CD8-positive, alpha-beta memory T cell (primary cell): ENCODE results near the gene PSMA4. TPM values are rescaled to one million over a fixed set of nuclear protein-coding genes. Genes with fewer than 3 reads are reported as not detected.

Source experiments
- CTCF ChIA-PET: fragments of 350-600 bp; sonication (Branson Sonifier 250); formaldehyde crosslinking; loops from one replicate; lab custom pipeline; 2021; ENCODE audit warnings: antibody characterized with exemption; lab: Charles Lee
- POLR2A ChIA-PET: fragments of 350-600 bp; sonication (Branson Sonifier 250); formaldehyde crosslinking; loops from one replicate; lab custom pipeline; 2021; ENCODE audit warnings: antibody characterized with exemption; lab: Charles Lee
- DNase-seq, 5 donors: peaks; one replicate each; pipeline versions ENCODE4 v3.0.0 to v3.0.0-alpha.2; 2020 to 2022; ENCODE audit warnings: mixed read lengths in 1 of 5
- H3K27ac ChIP-seq: one replicate; pipeline ENCODE4 v1.7.0; 2013; ENCODE audit warnings: low read depth, mild to moderate bottlenecking, low read length, moderate library complexity
- H3K27me3 ChIP-seq: 2 replicates; pipeline ENCODE4 v1.7.0; 2013; ENCODE audit warnings: low read length, mild to moderate bottlenecking; ENCODE audit not compliant: insufficient read depth, poor library complexity, severe bottlenecking
- H3K36me3 ChIP-seq: 2 replicates; pipeline ENCODE4 v1.7.0; 2013; ENCODE audit warnings: mild to moderate bottlenecking, low read length, moderate library complexity; ENCODE audit not compliant: insufficient read depth
- H3K4me1 ChIP-seq: 2 replicates; pipeline ENCODE4 v1.7.0; 2013; ENCODE audit warnings: mild to moderate bottlenecking, low read length, moderate library complexity; ENCODE audit not compliant: insufficient read depth
- H3K4me3 ChIP-seq: 2 replicates; pipeline ENCODE4 v1.7.0; 2013; ENCODE audit warnings: mild to moderate bottlenecking, low read length
- H3K9me3 ChIP-seq: 2 replicates; pipeline ENCODE4 v1.7.0; 2013; ENCODE audit warnings: mild to moderate bottlenecking, low read length
- H3K27ac Mint-ChIP-seq, 8 donors: one replicate each; pipeline ENCODE4 v1.8.0; 2020 to 2021; ENCODE audit warnings: mixed read lengths in 8 of 8, mild to moderate bottlenecking in 6 of 8, inconsistent platforms in 3 of 8, moderate library complexity in 3 of 8
- H3K27me3 Mint-ChIP-seq, 2 donors: one replicate each; pipeline ENCODE4 v1.8.0; 2020 to 2021; ENCODE audit warnings: mixed read lengths in 2 of 2, mild to moderate bottlenecking in 1 of 2, moderate library complexity in 1 of 2
- H3K36me3 Mint-ChIP-seq, 3 donors: one replicate each; pipeline ENCODE4 v1.8.0; 2020 to 2021; ENCODE audit warnings: mixed read lengths in 3 of 3, inconsistent platforms in 1 of 3, mild to moderate bottlenecking in 1 of 3
- H3K4me1 Mint-ChIP-seq, 3 donors: one replicate each; pipeline ENCODE4 v1.8.0; 2020 to 2021; ENCODE audit warnings: mixed read lengths in 3 of 3, inconsistent platforms in 1 of 3, mild to moderate bottlenecking in 1 of 3
- H3K4me3 Mint-ChIP-seq, 7 donors: one replicate each; pipeline ENCODE4 v1.8.0; 2020 to 2021; ENCODE audit warnings: mixed read lengths in 7 of 7, mild to moderate bottlenecking in 6 of 7, moderate library complexity in 4 of 7, inconsistent platforms in 2 of 7
- H3K9me3 Mint-ChIP-seq, 5 donors: one replicate each; pipeline ENCODE4 v1.8.0; 2020 to 2022; ENCODE audit warnings: mixed read lengths in 5 of 5, mild to moderate bottlenecking in 3 of 5, moderate library complexity in 2 of 5, inconsistent platforms in 1 of 5
- polyA plus RNA-seq: library from polyadenylated mRNA; unstranded; fragments of 300-500 nt; fragmentation: Illumina TruSeq; gene quantifications from one replicate; pipeline ENCODE4 v1.2.3, GENCODE V29; 2021
- total RNA-seq, 2 experiments: library from RNA; stranded (reverse); gene quantifications; one replicate each; pipeline ENCODE4 v1.2.3, GENCODE V29; 2021

The PSMA4 gene
- total and polyA plus RNA-seq, 3 experiments from 2014 or later, result 228 to 239 (median 232) TPM

- Histone ChIP-seq H3K27ac (no peak overlapping the region), H3K36me3 (no peaks in the 10 kb centered on the region), H3K27me3 (no peaks in the 10 kb centered on the region), H3K4me3 (no peak overlapping the region), H3K9me3 (no peaks in the 10 kb centered on the region), H3K4me1 (peaks cover 14% of the 10 kb centered on the region)
- peak overlapping the region in 4 of 7 donors; percentile 4 to 76 (median 28) for H3K4me3 Mint-ChIP-seq
- no peak overlapping the region for H3K27ac Mint-ChIP-seq
- CTCF ChIA-PET, result no interaction called here
- no peak for DNase-seq
- peaks cover 15 to 23% (median 16%) of the 10 kb centered on the region in 3 donors for H3K4me1 Mint-ChIP-seq
- H3K36me3 Mint-ChIP-seq, result peaks cover 0 to 1% (median 0%) of the 10 kb centered on the region in 3 donors
- H3K27me3 Mint-ChIP-seq, result peaks cover 9 to 20% of the 10 kb centered on the region in 2 donors
- POLR2A ChIA-PET, result interaction anchor here (0.6 kb wide), 1 partner anchor 1501 kb away, joined by 4 read pairs; no protein-coding TSS in a partner anchor
- H3K9me3 Mint-ChIP-seq, result no peaks in the 10 kb centered on the region
These were observed 27.3 kb downstream of the PSMA4 start for GRCh38 chr15:78567531-78567930.

GRCh38 chr15:78570710-78571109, 30.5 kb downstream of the PSMA4 start:
- DNase-seq, result no peak
- Mint-ChIP-seq H3K4me1 (peaks cover 9 to 10% (median 9%) of the 10 kb centered on the region in 3 donors), H3K9me3 (no peaks in the 10 kb centered on the region), H3K27me3 (peaks cover 11 to 25% of the 10 kb centered on the region in 2 donors), H3K4me3 (no peak overlapping the region), H3K36me3 (peaks cover 0 to 1% (median 0%) of the 10 kb centered on the region in 3 donors), H3K27ac (no peak overlapping the region)
- CTCF ChIA-PET, result no interaction called here
- Histone ChIP-seq H3K36me3 (no peaks in the 10 kb centered on the region), H3K4me1 (peaks cover 6% of the 10 kb centered on the region), H3K9me3 (no peaks in the 10 kb centered on the region), H3K27ac (no peak overlapping the region), H3K4me3 (no peak overlapping the region), H3K27me3 (no peaks in the 10 kb centered on the region)
- POLR2A ChIA-PET, result no interaction called here

- H3K4me3 Mint-ChIP-seq, result no peak overlapping the region
These were observed 31.1 kb downstream of the PSMA4 start for GRCh38 chr15:78571382-78571781.

GRCh38 chr15:78573416-78573815, 33.2 kb downstream of the PSMA4 start:
- POLR2A ChIA-PET, result no interaction called here
- Mint-ChIP-seq H3K9me3 (no peaks in the 10 kb centered on the region), H3K4me3 (no peak overlapping the region), H3K36me3 (no peaks in the 10 kb centered on the region), H3K4me1 (no peaks in the 10 kb centered on the region), H3K27ac (no peak overlapping the region), H3K27me3 (peaks cover 2 to 10% of the 10 kb centered on the region in 2 donors)
- H3K36me3 ChIP-seq, result no peaks in the 10 kb centered on the region
- CTCF ChIA-PET, result no interaction called here
- no peak overlapping the region for H3K4me3 ChIP-seq
- H3K9me3 ChIP-seq, result no peaks in the 10 kb centered on the region
- H3K27ac ChIP-seq, result no peak overlapping the region
- no peak for DNase-seq
- H3K27me3 ChIP-seq, result no peaks in the 10 kb centered on the region
- no peaks in the 10 kb centered on the region for H3K4me1 ChIP-seq

More at GRCh38 chr15:78571382-78571781, 31.1 kb downstream of the PSMA4 start:
- ChIA-PET CTCF (no interaction called here), POLR2A (no interaction called here)
- Histone ChIP-seq H3K27me3 (no peaks in the 10 kb centered on the region), H3K27ac (no peak overlapping the region), H3K9me3 (no peaks in the 10 kb centered on the region), H3K4me3 (no peak overlapping the region), H3K36me3 (no peaks in the 10 kb centered on the region), H3K4me1 (no peaks in the 10 kb centered on the region)
- DNase-seq, result no peak
- no peak overlapping the region for H3K27ac Mint-ChIP-seq
- H3K9me3 Mint-ChIP-seq, result no peaks in the 10 kb centered on the region
- peaks cover 7 to 20% of the 10 kb centered on the region in 2 donors for H3K27me3 Mint-ChIP-seq
- peaks cover 3% of the 10 kb centered on the region in 3 donors for H3K4me1 Mint-ChIP-seq
- H3K36me3 Mint-ChIP-seq, result peaks cover 0 to 1% (median 0%) of the 10 kb centered on the region in 3 donors

GRCh38 chr15:78574944-78575343, 34.7 kb downstream of the PSMA4 start:
- Mint-ChIP-seq H3K9me3 (no peaks in the 10 kb centered on the region), H3K4me3 (no peak overlapping the region), H3K36me3 (no peaks in the 10 kb centered on the region), H3K27me3 (peaks cover 5 to 13% of the 10 kb centered on the region in 2 donors), H3K4me1 (no peaks in the 10 kb centered on the region), H3K27ac (no peak overlapping the region)
- no peak overlapping the region for H3K27ac ChIP-seq
- H3K4me3 ChIP-seq, result no peak overlapping the region
- POLR2A ChIA-PET, result no interaction called here
- H3K9me3 ChIP-seq, result no peaks in the 10 kb centered on the region
- no peak for DNase-seq
- no peaks in the 10 kb centered on the region for H3K4me1 ChIP-seq
- no peaks in the 10 kb centered on the region for H3K27me3 ChIP-seq
- H3K36me3 ChIP-seq, result no peaks in the 10 kb centered on the region
- CTCF ChIA-PET, result interaction anchor here (0.8 kb wide), 1 partner anchor 13 kb away, joined by 5 read pairs; no protein-coding TSS in a partner anchor

GRCh38 chr15:78597583-78597982, 57.3 kb downstream of the PSMA4 start:
- peaks cover 0 to 4% (median 0%) of the 10 kb centered on the region in 3 donors for H3K36me3 Mint-ChIP-seq
- Histone ChIP-seq H3K4me3 (no peak overlapping the region), H3K9me3 (no peaks in the 10 kb centered on the region), H3K36me3 (no peaks in the 10 kb centered on the region), H3K27me3 (no peaks in the 10 kb centered on the region), H3K27ac (no peak overlapping the region), H3K4me1 (no peaks in the 10 kb centered on the region)
- no peak overlapping the region for H3K27ac Mint-ChIP-seq
- POLR2A ChIA-PET, result no interaction called here
- H3K27me3 Mint-ChIP-seq, result peaks cover 3 to 17% of the 10 kb centered on the region in 2 donors
- CTCF ChIA-PET, result no interaction called here
- no peaks in the 10 kb centered on the region for H3K4me1 Mint-ChIP-seq
- DNase-seq, result no peak
- H3K4me3 Mint-ChIP-seq, result no peak overlapping the region
- H3K9me3 Mint-ChIP-seq, result no peaks in the 10 kb centered on the region

GRCh38 chr15:78598348-78598747, 58.1 kb downstream of the PSMA4 start:
- POLR2A ChIA-PET, result no interaction called here
- Mint-ChIP-seq H3K4me3 (no peak overlapping the region), H3K27me3 (peaks cover 8 to 25% of the 10 kb centered on the region in 2 donors), H3K9me3 (no peaks in the 10 kb centered on the region), H3K27ac (no peak overlapping the region), H3K4me1 (no peaks in the 10 kb centered on the region), H3K36me3 (peaks cover 0 to 4% (median 0%) of the 10 kb centered on the region in 3 donors)
- H3K4me3 ChIP-seq, result no peak overlapping the region
- no peaks in the 10 kb centered on the region for H3K27me3 ChIP-seq
- CTCF ChIA-PET, result no interaction called here
- no peaks in the 10 kb centered on the region for H3K4me1 ChIP-seq
- DNase-seq, result no peak
- no peaks in the 10 kb centered on the region for H3K9me3 ChIP-seq
- no peak overlapping the region for H3K27ac ChIP-seq
- H3K36me3 ChIP-seq, result no peaks in the 10 kb centered on the region

GRCh38 chr15:78599189-78599588, 58.9 kb downstream of the PSMA4 start:
- Histone ChIP-seq H3K9me3 (no peaks in the 10 kb centered on the region), H3K36me3 (no peaks in the 10 kb centered on the region), H3K4me1 (no peaks in the 10 kb centered on the region), H3K4me3 (no peak overlapping the region), H3K27ac (no peak overlapping the region), H3K27me3 (no peaks in the 10 kb centered on the region)
- Mint-ChIP-seq H3K27me3 (peaks cover 15 to 33% of the 10 kb centered on the region in 2 donors), H3K4me1 (no peaks in the 10 kb centered on the region), H3K27ac (no peak overlapping the region), H3K36me3 (peaks cover 0 to 4% (median 0%) of the 10 kb centered on the region in 3 donors), H3K9me3 (no peaks in the 10 kb centered on the region), H3K4me3 (no peak overlapping the region)
- POLR2A ChIA-PET, result no interaction called here
- CTCF ChIA-PET, result no interaction called here
- DNase-seq, result no peak
